Astrocyte (in vitro differentiated cells and primary cell): ENCODE results near the gene NEU1. TPM values are rescaled to one million over a fixed set of nuclear protein-coding genes. Genes with fewer than 3 reads are reported as not detected.

Experiments
- DNase-seq: peaks from one replicate; pipeline ENCODE4 v3.0.0-alpha.2; 2010; ENCODE audit warnings: low read depth
- FAIRE-seq: peaks from 2 replicates; lab custom pipeline; 2011; peaks lifted over from hg19 to GRCh38; lab: Jason Lieb, UNC
- H2AFZ ChIP-seq: 2 replicates; pipeline ENCODE4 v1.6.0; 2012; ENCODE audit warnings: low read depth, low read length, inconsistent platforms
- H3K27ac ChIP-seq: 2 replicates; pipeline ENCODE4 v1.5.1; 2011; ENCODE audit warnings: low read depth, low read length, inconsistent platforms
- H3K27me3 ChIP-seq: 2 replicates; pipeline ENCODE4 v1.6.0; 2011; ENCODE audit warnings: low read length, inconsistent platforms; ENCODE audit not compliant: insufficient read depth
- H3K36me3 ChIP-seq: 2 replicates; pipeline ENCODE4 v1.5.1; 2011; ENCODE audit warnings: low read length, inconsistent platforms; ENCODE audit not compliant: insufficient read depth
- H3K4me1 ChIP-seq: 2 replicates; pipeline ENCODE4 v1.5.1; 2011; ENCODE audit warnings: low read length, inconsistent platforms; ENCODE audit not compliant: insufficient read depth
- H3K4me2 ChIP-seq: 2 replicates; pipeline ENCODE4 v1.6.0; 2012; ENCODE audit warnings: low read length, inconsistent platforms
- H3K4me3 ChIP-seq: 2 replicates; pipeline ENCODE4 v1.5.1; 2011; ENCODE audit warnings: low read depth, mild to moderate bottlenecking, low read length, inconsistent platforms; ENCODE audit not compliant: insufficient read depth
- H3K79me2 ChIP-seq: 2 replicates; pipeline ENCODE4 v1.6.0; 2012; ENCODE audit warnings: mild to moderate bottlenecking, low read length, inconsistent platforms; ENCODE audit not compliant: insufficient read depth
- H3K9ac ChIP-seq: 2 replicates; pipeline ENCODE4 v1.6.0; 2012; ENCODE audit warnings: mild to moderate bottlenecking, low read length, inconsistent platforms
- H3K9me3 ChIP-seq: 2 replicates; pipeline ENCODE4 v1.5.1; 2012; ENCODE audit warnings: low read depth, mild to moderate bottlenecking, low read length, inconsistent platforms; ENCODE audit not compliant: insufficient read depth
- H4K20me1 ChIP-seq: 2 replicates; pipeline ENCODE4 v1.6.0; 2012; ENCODE audit warnings: low read length, inconsistent platforms; ENCODE audit not compliant: insufficient read depth
- H3K27ac Mint-ChIP-seq: one replicate; pipeline ENCODE4 v1.8.0; 2021; ENCODE audit warnings: mild to moderate bottlenecking, mixed read lengths; ENCODE audit not compliant: unreplicated experiment
- H3K27me3 Mint-ChIP-seq: one replicate; pipeline ENCODE4 v1.8.0; 2021; ENCODE audit warnings: low read depth, mixed read lengths; ENCODE audit not compliant: unreplicated experiment
- H3K36me3 Mint-ChIP-seq: one replicate; pipeline ENCODE4 v1.8.0; 2021; ENCODE audit warnings: low read depth, mixed read lengths; ENCODE audit not compliant: unreplicated experiment
- H3K4me1 Mint-ChIP-seq: one replicate; pipeline ENCODE4 v1.8.0; 2021; ENCODE audit warnings: low read depth, mixed read lengths; ENCODE audit not compliant: unreplicated experiment
- H3K4me3 Mint-ChIP-seq: one replicate; pipeline ENCODE4 v1.8.0; 2021; ENCODE audit warnings: mild to moderate bottlenecking, moderate library complexity, mixed read lengths; ENCODE audit not compliant: unreplicated experiment
- H3K9me3 Mint-ChIP-seq: one replicate; pipeline ENCODE4 v1.8.0; 2021; ENCODE audit warnings: mild to moderate bottlenecking, mixed read lengths; ENCODE audit not compliant: unreplicated experiment
- CTCF ChIP-seq: IDR thresholded peaks from 2 replicates; pipeline ENCODE4 v1.5.1; 2011; ENCODE audit warnings: low read depth, mild to moderate bottlenecking, inconsistent platforms, low read length, moderate library complexity; ENCODE audit not compliant: insufficient read depth
- EZH2 ChIP-seq: IDR thresholded peaks from 2 replicates; pipeline ENCODE4 v1.6.1; 2012; ENCODE audit warnings: mild to moderate bottlenecking, low read length, inconsistent platforms; ENCODE audit not compliant: insufficient read depth
- total RNA-seq: library from RNA; stranded (reverse); gene quantifications from 2 replicates; pipeline ENCODE4 v1.2.1, GENCODE V29; 2021

The NEU1 gene
- total RNA-seq, 1 donor from 2014 or later = 47.3 TPM

- Histone ChIP-seq H3K36me3 (peaks cover 4% of the 10 kb centered on the region), H3K4me2 (no peak overlapping the region), H3K4me1 (no peaks in the 10 kb centered on the region), H3K4me3 (no peak overlapping the region), H3K9ac (no peak overlapping the region), H2AFZ (no peak overlapping the region), H3K27ac (no peak overlapping the region), H3K27me3 (no peaks in the 10 kb centered on the region), H4K20me1 (no peaks in the 10 kb centered on the region), H3K9me3 (no peaks in the 10 kb centered on the region), H3K79me2 (no peaks in the 10 kb centered on the region)
- no peak for FAIRE-seq
- H3K27ac Mint-ChIP-seq = no peak overlapping the region
- peaks cover 11% of the 10 kb centered on the region for H3K4me1 Mint-ChIP-seq
- DNase-seq = no peak
- TF ChIP-seq EZH2 (no peak), CTCF (no peak)
- H3K4me3 Mint-ChIP-seq = no peak overlapping the region
- H3K27me3 Mint-ChIP-seq = peaks cover 11% of the 10 kb centered on the region
- H3K36me3 Mint-ChIP-seq = peaks cover 2% of the 10 kb centered on the region
- no peaks in the 10 kb centered on the region for H3K9me3 Mint-ChIP-seq
These were observed 12.4 kb upstream of the NEU1 start for GRCh38 chr6:31874836-31875572.

- Mint-ChIP-seq H3K36me3 (peaks cover 1% of the 10 kb centered on the region), H3K27me3 (peaks cover 11% of the 10 kb centered on the region), H3K4me3 (no peak overlapping the region), H3K4me1 (peaks cover 11% of the 10 kb centered on the region), H3K9me3 (no peaks in the 10 kb centered on the region), H3K27ac (no peak overlapping the region)
- Histone ChIP-seq H3K36me3 (no peaks in the 10 kb centered on the region), H4K20me1 (no peaks in the 10 kb centered on the region), H3K79me2 (no peaks in the 10 kb centered on the region), H3K27me3 (no peaks in the 10 kb centered on the region), H3K9me3 (no peaks in the 10 kb centered on the region), H3K27ac (no peak overlapping the region), H3K4me3 (no peak overlapping the region), H3K4me2 (no peak overlapping the region), H3K9ac (no peak overlapping the region), H3K4me1 (no peaks in the 10 kb centered on the region), H2AFZ (no peak overlapping the region)
- DNase-seq (no peak), FAIRE-seq (no peak)
- no peak for TF ChIP-seq CTCF
- no peak for TF ChIP-seq EZH2
These were observed 11.6 kb upstream of the NEU1 start for GRCh38 chr6:31874084-31874670.
